Effector memory CD4-positive, alpha-beta T cell (primary cell): ENCODE measurements around the gene FNDC3B.

Experiments
- DNase-seq, 3 donors: peaks; one replicate each; pipeline ENCODE4 v3.0.0-alpha.2; 2020
- H3K27ac ChIP-seq: 2 replicates; pipeline ENCODE4 v1.7.0; 2013; ENCODE audit warnings: mild to moderate bottlenecking, low read length, moderate library complexity; ENCODE audit not compliant: insufficient read depth, poor library complexity, severe bottlenecking
- H3K27me3 ChIP-seq: replicated peaks from 2 replicates; pipeline ENCODE4 v1.7.0; 2013; ENCODE audit warnings: mild to moderate bottlenecking, low read length; ENCODE audit not compliant: insufficient read depth, control insufficient read depth, poor library complexity, severe bottlenecking
- H3K36me3 ChIP-seq: 2 replicates; pipeline ENCODE4 v1.7.0; 2013; ENCODE audit warnings: mild to moderate bottlenecking, low read length, moderate library complexity; ENCODE audit not compliant: control insufficient read depth, insufficient read depth
- H3K4me1 ChIP-seq: 2 replicates; pipeline ENCODE4 v1.7.0; 2013; ENCODE audit warnings: low read length, mild to moderate bottlenecking; ENCODE audit not compliant: control insufficient read depth, insufficient read depth, poor library complexity, severe bottlenecking
- H3K4me3 ChIP-seq: 2 replicates; pipeline ENCODE4 v1.7.0; 2013; ENCODE audit warnings: low read length, low read depth, mild to moderate bottlenecking; ENCODE audit not compliant: insufficient read depth, poor library complexity, severe bottlenecking
- H3K9me3 ChIP-seq: 2 replicates; pipeline ENCODE4 v1.7.0; 2013; ENCODE audit warnings: mild to moderate bottlenecking, low read length, moderate library complexity; ENCODE audit not compliant: control insufficient read depth

FNDC3B gene

DNA sequence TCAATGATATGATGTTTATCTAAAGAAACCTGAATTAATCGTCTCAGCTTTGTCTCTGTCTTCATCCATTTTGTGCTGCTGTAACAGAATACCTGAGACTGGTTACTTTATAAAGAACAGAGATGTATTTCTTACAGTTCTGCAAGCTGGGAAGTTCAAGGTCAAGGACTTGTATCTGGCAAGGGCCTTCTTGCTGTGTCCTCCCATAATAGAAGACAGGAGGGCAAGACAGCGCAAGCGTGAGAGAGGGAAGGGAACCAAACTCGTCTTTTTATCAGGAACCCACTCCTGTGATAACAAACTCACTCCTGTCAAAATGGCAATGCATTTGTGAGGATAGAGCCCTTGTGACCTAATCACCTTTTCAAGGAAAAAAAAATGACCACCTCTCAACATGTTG, 277.4 kb downstream of the FNDC3B start:
- peaks cover 7% of the 10 kb centered on the region for H3K36me3 ChIP-seq
- H3K4me1 ChIP-seq: no peaks in the 10 kb centered on the region
- H3K27me3 ChIP-seq: no peaks in the 10 kb centered on the region
- H3K4me3 ChIP-seq: no peak overlapping the region
- no peak overlapping the region for H3K27ac ChIP-seq
- no peak for DNase-seq
- no peaks in the 10 kb centered on the region for H3K9me3 ChIP-seq

DNA sequence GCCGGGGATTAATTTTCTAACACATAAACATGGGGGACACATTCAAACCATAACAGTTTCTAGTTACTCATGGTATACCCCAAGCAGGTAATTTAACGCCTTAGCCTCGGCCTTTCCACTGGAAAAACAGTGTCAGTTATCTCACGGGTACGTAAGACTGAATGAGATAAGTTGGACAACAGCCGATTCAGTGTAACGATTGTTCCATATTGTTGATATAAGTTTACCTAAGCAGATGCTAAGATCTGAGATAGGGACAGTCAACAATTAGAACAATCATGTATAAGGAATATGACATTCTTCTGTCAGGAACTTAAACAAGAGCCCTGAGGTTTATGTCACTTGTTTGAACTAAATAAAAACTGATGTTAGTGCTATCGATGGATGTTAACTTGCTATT, 278.1 kb downstream of the FNDC3B start:
- Histone ChIP-seq H3K36me3 (peaks cover 3% of the 10 kb centered on the region), H3K9me3 (no peaks in the 10 kb centered on the region), H3K4me3 (no peak overlapping the region), H3K4me1 (no peaks in the 10 kb centered on the region), H3K27me3 (no peaks in the 10 kb centered on the region), H3K27ac (no peak overlapping the region)
- DNase-seq: no peak

DNA sequence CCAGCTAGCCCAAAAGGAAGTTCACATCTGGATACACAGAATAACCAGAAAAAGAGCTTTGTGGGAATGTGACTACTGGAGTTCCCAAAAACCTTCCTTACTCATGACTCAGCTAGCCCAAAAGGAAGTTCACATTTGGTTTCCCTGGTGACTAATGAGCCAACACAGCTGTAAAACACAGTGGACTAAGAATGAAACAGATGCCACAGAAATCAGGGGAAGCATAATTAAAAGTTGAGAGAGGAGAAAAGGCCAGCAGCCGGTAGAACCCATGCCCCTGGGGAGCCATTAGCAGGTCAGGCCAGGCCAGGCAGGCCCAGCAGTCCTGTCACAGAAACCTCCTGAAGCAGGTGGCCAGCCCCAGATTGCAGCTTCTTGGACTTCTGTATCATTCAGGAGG, 278.6 kb downstream of the FNDC3B start:
- Histone ChIP-seq H3K4me3 (no peak overlapping the region), H3K27me3 (no peaks in the 10 kb centered on the region), H3K9me3 (no peaks in the 10 kb centered on the region), H3K4me1 (no peaks in the 10 kb centered on the region), H3K36me3 (peaks cover 3% of the 10 kb centered on the region), H3K27ac (no peak overlapping the region)
- no peak for DNase-seq

DNA sequence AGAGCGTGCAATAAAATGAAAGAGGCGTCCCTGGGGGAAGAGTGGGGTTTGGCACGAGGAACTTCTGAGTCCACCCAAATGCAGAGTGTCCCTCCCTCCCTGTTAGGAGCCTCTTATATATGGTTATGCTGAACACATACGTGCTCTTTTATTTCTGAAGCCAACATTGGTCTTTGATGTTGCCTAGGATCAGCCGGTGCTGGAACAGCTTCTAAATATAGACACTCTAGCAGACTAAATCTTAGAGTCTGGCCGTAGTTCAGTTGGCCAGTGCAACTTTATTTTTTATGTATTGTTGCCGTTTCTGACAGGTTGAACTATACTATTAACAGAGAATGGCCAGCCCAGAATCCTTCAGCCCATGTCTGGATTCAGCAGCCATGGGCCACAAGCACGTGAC, 280.2 kb downstream of the FNDC3B start:
- H3K36me3 ChIP-seq: peaks cover 6% of the 10 kb centered on the region
- H3K9me3 ChIP-seq: no peaks in the 10 kb centered on the region
- H3K4me1 ChIP-seq: no peaks in the 10 kb centered on the region
- H3K27ac ChIP-seq: no peak overlapping the region
- H3K4me3 ChIP-seq: no peak overlapping the region
- no peaks in the 10 kb centered on the region for H3K27me3 ChIP-seq
- no peak for DNase-seq

DNA sequence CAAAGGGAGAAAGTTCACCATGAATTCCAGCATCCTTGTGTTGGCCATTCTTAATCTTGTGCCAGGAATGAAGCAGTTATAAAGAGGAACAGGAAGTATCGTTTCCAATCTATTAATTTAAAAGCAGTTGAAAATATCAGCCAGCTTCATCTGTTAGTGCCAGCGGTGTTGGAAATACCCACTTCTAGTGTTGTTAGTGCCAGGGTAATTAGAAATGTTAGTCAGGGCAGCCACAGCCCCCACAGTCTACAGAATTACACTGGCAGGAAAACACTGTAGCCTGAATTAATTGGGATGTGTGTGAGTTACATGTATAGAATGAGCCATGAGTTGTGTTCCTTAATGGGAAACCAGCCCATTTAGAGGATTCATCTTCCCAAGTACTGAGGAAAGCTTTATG, 281.1 kb downstream of the FNDC3B start:
- H3K27me3 ChIP-seq: no peaks in the 10 kb centered on the region
- H3K27ac ChIP-seq: no peak overlapping the region
- no peak overlapping the region for H3K4me3 ChIP-seq
- peaks cover 13% of the 10 kb centered on the region for H3K36me3 ChIP-seq
- no peaks in the 10 kb centered on the region for H3K9me3 ChIP-seq
- no peaks in the 10 kb centered on the region for H3K4me1 ChIP-seq
- no peak for DNase-seq

DNA sequence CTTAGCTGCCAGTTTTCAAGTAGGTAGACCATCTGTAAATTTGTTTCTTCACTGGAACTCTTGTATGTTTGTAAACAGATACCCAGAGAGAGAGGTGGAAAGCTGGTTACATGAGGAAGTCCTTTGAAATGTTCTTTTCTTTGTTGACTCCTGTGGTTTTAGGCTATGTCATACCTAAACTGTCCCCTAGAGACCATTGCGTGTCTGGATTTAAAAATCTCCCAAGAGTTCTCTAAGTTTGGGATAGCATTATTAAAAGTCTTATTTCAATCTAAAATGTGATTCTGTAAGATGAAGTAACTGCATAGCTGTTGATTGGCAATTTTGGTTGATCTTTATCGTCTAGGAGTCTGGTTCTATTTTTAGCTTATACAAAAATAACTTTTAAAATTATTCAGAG, 281.7 kb downstream of the FNDC3B start:
- no peak for DNase-seq
- no peak overlapping the region for H3K4me3 ChIP-seq
- H3K4me1 ChIP-seq: no peaks in the 10 kb centered on the region
- H3K36me3 ChIP-seq: peaks cover 13% of the 10 kb centered on the region
- H3K9me3 ChIP-seq: no peaks in the 10 kb centered on the region
- H3K27ac ChIP-seq: no peak overlapping the region
- no peaks in the 10 kb centered on the region for H3K27me3 ChIP-seq

DNA sequence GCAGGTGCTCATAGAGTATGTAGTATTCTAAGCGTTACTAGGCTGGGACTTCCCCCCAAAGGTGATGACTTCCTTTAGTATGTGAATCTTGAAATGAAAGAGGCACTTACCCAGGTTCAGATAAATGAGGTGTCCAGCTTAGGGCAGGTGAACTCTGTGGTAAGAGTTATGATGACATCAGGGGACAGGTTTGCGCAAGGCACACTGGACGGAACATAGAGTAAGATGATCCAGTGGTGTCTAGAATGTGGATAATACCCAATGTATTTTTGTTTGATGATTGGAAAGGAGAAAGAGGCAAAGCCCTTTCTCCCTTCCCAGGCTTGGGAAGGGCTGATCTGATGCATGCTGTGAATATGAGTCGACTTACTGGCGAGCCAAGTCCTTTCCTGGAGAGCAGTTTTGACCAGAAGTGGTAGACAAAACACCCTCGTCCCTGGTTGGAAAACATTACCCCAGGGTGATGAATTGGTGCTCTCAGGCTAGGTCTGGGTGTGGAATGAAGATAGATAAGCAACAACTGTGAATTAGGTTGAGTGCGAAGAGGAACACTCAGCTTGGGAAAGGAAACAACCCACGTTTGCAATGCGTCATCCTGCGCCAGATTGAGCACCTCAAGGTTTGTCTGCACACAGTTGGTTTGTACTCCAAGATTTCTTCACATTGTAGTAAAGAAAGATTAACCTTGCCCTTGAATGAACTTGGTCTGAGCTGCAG, 284.7 kb downstream of the FNDC3B start:
- Histone ChIP-seq H3K27me3 (no peaks in the 10 kb centered on the region), H3K36me3 (peaks cover 15% of the 10 kb centered on the region), H3K4me1 (no peaks in the 10 kb centered on the region), H3K4me3 (no peak overlapping the region), H3K9me3 (no peaks in the 10 kb centered on the region), H3K27ac (no peak overlapping the region)
- DNase-seq: no peak

DNA sequence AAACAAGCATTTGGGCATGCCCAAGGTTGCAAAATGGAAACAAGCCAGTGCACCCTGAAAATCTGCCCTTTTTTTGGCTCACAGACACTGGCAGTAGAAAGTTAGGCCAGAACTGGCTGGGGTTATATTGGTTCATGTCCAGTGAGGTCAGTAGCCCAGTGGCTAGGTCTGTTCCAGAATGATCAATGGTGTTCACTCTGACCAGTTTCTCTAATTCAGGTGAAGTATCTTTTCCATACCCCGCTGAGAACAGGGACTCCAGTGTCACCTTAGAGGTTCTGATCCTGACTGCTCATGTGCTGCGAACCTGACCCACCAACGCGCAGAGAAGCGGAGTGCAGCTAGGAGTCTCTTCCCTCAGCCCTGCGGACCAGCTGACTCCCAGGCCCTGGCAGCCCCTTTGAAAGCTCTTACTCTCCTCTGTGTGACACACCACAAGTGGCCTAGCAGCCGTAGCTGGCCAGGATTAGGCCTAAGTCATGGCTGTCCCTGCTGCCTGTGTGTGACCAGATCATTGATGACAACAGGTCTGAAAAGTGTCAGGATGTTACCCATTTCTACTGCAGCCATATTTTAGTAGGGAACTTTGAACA, 285.3 kb downstream of the FNDC3B start:
- H3K27ac ChIP-seq: no peak overlapping the region
- no peak overlapping the region for H3K4me3 ChIP-seq
- DNase-seq: no peak
- H3K27me3 ChIP-seq: no peaks in the 10 kb centered on the region
- no peaks in the 10 kb centered on the region for H3K9me3 ChIP-seq
- peaks cover 16% of the 10 kb centered on the region for H3K36me3 ChIP-seq
- no peaks in the 10 kb centered on the region for H3K4me1 ChIP-seq

DNA sequence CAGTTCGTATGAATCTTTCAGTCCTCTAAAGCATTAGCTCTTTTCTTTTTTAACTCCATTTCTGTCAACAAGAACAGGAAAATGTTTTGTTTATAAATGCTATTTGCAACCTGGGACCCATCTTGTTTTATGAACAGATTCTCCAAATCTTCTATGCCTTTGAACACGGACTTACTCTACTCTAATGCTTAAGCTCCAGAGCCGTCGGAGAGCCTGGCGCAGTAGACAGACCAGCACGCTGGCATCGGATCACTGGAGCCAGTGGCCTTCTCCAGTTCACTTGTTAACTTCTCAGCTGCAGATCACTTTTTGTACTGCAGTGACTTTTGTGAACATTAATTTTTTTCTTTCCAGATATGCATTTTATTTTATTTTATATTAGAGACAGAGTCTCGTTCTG, 286.1 kb downstream of the FNDC3B start:
- H3K4me1 ChIP-seq: no peaks in the 10 kb centered on the region
- H3K9me3 ChIP-seq: no peaks in the 10 kb centered on the region
- no peak overlapping the region for H3K27ac ChIP-seq
- no peaks in the 10 kb centered on the region for H3K27me3 ChIP-seq
- H3K36me3 ChIP-seq: peaks cover 14% of the 10 kb centered on the region
- no peak overlapping the region for H3K4me3 ChIP-seq
- no peak for DNase-seq

DNA sequence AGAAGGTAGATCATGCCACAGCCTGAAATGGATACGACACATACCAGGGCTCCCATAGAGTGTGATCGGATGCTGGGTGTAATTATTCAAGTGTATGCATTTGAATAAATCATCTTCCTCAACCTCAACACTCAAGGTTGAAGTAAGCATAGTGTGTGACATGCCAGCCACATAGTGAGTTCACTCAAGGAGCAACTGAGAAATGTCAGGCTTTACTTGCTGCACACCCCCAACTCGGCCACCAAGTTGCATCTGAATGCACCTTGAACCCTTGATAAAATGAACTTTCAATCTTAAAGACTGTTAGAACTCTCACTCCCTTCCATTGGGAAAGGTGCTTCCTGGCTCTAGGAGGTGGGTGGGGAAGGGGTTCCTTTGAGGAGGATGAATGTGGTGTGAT, 287.6 kb downstream of the FNDC3B start:
- H3K9me3 ChIP-seq: no peaks in the 10 kb centered on the region
- no peaks in the 10 kb centered on the region for H3K4me1 ChIP-seq
- H3K27me3 ChIP-seq: no peaks in the 10 kb centered on the region
- H3K36me3 ChIP-seq: peaks cover 14% of the 10 kb centered on the region
- DNase-seq: no peak
- H3K4me3 ChIP-seq: no peak overlapping the region
- H3K27ac ChIP-seq: no peak overlapping the region
